Nucleus accumbens (tissue), 56 donors: ENCODE data around the gene SWAP70.
A peak's percentile ranks its signal among the peaks of the same experiment; 100 is the strongest.
"Not testable (repeated sequence)": the region's sequence is repeated elsewhere in the genome, so short reads cannot be mapped to it uniquely, and the experiment has no call there.

Experiments used
- DNase-seq, 56 donors: peaks; one replicate each; lab custom pipeline; 2025; lab: John Stamatoyannopoulos, UW

SWAP70 gene

GRCh38 chr11:9717040-9717357, 53.1 kb downstream of the SWAP70 start:
- DNase-seq, result no peak

DNA sequence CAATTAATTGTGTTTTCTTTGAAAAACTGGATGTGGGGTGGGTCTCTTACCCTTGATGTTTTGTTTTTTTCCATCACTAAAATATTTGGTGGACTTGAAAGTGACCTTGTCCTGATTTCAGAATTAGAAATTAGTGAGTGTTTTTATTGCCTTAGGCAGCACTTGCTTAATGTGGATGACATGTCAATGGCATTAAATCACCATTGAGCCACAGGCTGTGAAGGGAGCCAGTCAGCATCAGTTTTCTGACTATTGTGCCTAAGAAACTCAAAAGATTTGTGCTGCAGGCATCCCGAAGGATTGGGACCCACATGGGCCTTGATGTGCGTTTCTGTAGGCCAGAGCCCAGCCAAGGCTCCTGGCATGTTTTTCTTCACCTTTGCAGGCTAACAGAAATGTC, 53.8 kb downstream of the SWAP70 start:
- DNase-seq, result no peak

DNA sequence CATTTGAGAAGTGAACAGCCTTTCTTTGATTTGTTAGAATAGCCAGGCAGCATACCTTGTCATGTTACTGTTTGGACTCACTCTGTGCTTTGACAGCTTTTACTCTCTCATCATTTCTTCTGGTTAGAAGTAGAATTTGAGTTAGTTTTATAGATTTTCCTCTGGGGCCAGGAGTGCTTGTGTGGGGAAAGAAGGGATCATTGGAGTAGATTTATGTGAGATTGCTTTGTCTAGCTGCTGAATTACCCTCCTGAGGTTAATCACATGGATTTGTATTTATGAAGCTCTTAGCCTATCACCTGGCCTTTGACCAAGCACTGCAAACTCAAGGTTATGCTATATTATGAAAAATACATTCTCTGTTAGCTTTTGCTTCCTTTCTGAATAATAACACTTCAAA, 54.3 kb downstream of the SWAP70 start:
- no peak for DNase-seq

DNA sequence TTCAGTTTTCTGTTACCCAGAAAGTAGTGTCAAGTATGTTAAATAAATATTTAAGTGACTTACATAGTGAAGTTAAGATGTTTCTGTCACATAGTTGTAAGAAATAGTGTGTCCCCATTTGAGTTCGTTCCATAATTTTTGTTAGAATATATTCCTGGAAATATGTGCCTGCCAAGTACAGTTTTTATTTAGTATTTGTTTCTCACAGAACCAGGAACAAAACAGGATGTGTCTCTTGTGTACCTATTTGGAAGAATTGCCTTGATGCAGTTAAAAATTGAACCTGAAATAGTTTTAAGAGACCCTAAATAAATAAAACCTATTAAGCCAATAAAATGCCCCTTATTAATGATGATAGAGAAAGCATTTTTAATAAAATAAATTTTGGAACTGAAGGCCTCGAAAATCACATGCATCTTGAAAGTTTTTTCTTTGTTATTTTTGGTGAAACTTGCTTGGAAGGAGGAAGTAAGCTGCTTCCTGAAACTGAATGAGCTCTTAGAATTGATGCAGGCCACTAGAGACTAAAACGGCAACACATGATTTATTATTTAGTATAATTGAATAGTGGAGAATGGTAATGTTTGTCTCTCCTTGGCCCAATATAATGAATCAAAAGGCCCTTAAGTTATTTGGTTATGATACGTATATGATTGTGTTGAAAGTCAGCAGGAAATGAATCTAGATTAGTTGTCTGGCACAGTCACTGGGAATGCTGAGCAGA, 55.9 kb downstream of the SWAP70 start:
- no peak for DNase-seq

DNA sequence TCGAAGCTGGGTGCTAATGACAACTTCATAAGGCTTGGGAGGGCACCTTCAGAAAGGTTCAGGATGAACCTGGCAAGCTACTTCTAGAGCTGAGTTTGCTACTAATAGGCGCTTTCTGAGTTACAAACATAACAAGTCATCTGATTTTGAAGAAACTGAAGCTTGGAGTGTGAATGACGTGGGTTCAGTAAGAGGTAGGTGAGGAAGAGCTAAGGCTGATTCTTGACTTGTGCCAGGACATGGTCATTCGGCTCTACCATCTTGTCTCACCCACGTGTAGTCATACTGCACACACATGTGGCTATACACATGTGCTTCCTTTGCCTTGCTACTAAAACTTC, 56.4 kb downstream of the SWAP70 start:
- DNase-seq, result no peak

GRCh38 chr11:9722023-9722422, 58.1 kb downstream of the SWAP70 start:
- no peak for DNase-seq

DNA sequence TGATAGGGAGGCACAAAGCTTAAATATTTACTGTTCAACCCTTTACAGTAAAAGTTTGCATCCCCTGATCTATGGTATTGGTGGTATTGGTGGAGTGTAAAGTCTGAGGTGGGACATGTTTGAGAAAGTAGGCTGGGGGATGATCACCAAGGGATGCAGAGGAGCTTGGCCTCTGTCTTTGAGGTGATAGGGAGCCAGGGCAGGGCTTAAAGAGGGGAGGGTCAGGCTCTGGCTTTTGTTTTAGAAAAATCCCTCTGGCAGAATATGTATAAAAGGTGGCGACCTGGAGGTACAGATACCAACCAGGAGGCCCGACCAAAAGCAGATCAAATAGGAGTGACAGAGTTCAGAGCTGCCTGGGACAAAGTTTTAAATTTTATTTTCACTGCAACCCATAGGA, 59.0 kb downstream of the SWAP70 start:
- no peak for DNase-seq

DNA sequence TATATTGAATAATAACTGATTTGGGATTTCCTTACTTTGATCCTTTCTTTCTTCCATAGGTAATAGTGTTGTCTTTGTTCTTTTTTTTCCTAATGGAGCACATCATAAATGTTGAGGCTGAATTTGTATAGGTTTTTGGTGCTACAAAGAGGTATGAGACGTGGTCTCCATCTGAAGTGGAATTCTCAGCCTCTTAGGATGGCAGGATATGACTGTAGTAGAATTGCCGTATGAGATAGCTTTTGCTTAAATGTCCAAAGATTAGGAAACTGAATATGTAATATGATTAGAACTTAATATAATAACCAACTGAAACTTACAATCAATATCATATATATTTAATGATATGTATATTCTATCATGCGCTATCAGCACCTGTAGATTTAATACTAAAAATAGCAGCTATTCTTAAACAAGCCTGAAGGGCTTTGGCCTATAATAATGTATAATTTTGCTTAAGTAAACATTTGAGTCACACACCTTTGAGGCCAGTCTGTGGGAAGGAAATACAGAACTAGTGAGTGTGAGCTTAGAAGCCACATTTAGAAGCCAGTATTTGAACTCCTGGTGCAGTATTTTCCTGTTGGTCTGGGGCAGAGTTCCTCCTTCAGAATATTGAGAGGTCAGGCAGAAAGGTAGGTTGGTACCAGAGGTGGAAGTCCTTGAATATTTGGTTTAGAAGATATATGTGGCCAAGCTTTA, 62.6 kb downstream of the SWAP70 start:
- DNase-seq, result no peak

DNA sequence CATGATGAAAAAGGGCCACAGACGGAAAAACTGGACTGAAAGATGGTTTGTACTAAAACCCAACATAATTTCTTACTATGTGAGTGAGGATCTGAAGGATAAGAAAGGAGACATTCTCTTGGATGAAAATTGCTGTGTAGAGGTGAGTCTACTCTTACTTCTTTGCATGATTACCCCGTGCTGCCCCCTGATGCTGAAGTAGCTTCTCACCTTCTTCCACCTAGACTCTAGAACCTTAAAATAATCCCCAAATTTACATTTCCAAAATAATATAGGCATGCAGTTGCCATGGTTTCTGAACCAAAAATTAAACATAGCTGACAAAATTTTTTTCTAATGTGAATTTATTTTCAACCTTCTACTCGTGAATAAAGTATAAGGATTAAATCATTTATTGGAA, 64.2 kb downstream of the SWAP70 start:
- DNase-seq, result no peak

GRCh38 chr11:9731256-9731655, 67.4 kb downstream of the SWAP70 start:
- no peak for DNase-seq

- peak in 4 of 56 donors; percentile 10 to 36 (median 22) for DNase-seq
Observed at GRCh38 chr11:9732453-9732852, 68.6 kb downstream of the SWAP70 start.

DNA sequence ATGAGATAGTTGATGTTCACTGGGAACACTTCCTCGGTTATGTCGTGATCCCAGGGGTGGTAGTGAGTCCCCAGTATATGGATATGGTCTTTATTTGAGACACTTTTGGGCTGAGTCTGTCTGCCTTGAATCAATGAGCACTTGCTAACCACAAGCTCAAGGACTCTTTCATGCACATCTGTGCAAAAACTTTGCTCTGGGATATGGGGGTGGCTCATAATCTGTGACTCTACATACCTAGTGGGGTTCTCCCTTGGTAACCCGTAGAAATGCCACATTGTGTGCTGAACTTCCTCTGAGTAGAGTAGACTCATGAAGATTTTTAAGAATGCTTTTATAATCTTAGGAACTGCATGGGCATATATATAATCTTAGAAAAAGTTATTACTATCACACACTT, 69.3 kb downstream of the SWAP70 start:
- DNase-seq, result no peak

DNA sequence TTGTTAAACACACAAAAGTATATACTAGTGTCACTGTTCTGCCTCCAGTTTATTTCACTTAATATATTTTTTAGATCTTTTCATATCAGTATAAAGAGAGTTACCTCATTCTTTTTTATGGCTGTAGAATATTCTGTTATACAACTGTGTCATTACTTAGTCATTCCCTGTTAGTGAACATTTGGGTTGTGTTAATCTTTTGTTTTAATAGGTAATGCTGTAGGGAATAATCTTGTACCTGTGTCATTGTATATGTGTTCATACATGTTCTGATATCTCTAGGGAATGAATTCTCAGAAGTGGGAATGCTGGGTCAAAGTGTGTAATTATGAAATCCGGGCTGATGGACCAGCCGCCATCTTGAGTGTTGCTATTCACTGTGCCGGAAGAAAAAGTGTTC, 71.4 kb downstream of the SWAP70 start:
- no peak for DNase-seq

GRCh38 chr11:9735919-9736318, 72.0 kb downstream of the SWAP70 start:
- DNase-seq, result no peak

DNA sequence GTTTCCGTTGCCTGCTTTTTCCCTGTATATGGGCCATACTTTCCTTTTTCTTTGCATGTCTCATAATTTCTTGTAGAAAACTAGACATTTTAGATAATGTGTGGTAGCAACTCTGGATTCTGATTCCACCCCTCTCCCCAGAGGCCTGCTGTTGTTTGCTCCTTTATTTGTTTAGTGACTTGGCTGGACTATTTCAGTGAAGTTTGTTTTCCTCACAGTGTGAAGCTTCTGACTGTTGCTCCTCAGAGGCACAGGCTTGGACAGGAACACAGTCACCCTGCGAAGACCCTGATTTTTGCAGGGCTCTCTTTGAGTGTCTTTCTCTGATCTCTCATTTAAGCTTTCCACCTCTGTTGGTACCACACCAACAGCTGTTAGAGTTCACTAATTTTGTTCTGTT, 72.5 kb downstream of the SWAP70 start:
- DNase-seq, result no peak

DNA sequence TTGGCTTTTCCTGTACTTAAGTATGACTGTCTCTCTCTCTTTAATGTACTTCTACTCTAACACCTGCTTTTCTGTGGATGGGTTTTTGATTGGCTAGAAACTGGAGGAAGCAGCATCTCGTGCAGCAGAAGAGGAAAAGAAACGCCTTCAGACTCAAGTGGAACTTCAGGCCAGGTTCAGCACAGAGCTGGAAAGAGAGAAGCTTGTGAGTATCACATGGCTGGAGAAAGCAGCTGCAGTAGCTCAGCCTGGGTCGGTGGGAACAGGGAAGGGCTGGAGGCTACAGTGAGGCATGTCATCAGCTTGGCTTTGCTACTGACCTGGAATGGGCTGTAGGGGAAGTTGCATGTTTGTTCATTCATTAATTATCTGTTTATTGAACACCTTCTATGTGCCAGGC, 74.2 kb downstream of the SWAP70 start:
- DNase-seq, result peak in 6 of 56 donors; percentile 11 to 31 (median 15)

GRCh38 chr11:9738707-9739106, 74.8 kb downstream of the SWAP70 start:
- DNase-seq, result no peak

GRCh38 chr11:9739123-9739900, 75.4 kb downstream of the SWAP70 start:
- no peak for DNase-seq

DNA sequence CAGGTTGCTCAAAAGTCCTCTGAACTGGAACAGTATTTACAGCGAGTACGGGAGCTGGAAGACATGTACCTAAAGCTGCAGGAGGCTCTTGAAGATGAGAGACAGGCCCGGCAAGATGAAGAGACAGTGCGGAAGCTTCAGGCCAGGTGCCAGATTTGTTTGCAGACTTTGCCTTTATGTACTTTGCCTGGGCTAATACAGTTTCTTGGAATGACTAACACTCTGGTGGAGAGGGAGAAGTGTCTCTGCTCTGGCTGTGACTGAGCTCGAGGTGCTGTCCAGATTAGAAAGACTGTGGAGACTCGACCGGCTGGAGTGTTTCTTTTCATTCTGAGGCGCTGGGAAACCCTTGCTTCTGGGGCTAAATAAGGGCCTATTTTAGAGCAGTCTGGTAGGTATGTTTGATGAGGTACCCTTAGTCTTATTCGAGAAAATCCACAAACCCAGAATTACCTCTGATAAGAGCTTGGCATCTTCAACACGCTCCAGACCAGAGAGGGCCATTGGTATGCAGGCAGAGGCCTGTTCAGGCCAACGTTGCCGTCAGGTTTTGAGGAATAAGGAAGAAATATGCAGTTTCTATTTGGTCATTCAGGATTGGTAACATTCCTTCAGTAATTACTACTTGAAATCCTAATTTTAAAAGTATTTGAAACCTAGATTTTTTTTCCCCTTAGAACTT, 76.5 kb downstream of the SWAP70 start:
- no peak for DNase-seq

DNA sequence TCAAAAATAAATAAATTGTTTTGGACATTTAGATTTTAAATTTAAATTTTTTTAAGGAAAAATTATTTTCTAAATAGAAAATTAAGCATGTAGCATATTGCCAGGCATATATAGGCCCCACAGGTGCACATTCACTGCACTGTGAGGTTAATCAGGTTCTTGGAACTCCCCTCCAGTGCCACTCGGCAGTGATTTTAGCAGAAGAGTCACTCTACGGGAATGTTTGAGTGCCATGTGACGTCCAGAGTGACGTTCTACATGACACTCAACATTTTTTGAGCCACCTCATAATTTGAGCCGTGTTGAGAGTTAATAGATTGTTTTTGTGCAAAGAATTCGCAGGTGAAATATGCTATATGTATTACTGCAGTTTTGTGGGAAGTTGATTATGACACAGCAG, 77.4 kb downstream of the SWAP70 start:
- DNase-seq, result no peak

GRCh38 chr11:9743512-9743911, 79.6 kb downstream of the SWAP70 start:
- not testable (repeated sequence) for DNase-seq
